ENCODE results near the gene MXD3.
"Not testable (repeated sequence)": the region's sequence is repeated elsewhere in the genome, so short reads cannot be mapped to it uniquely, and the experiment has no call there.

The MXD3 gene

DNA sequence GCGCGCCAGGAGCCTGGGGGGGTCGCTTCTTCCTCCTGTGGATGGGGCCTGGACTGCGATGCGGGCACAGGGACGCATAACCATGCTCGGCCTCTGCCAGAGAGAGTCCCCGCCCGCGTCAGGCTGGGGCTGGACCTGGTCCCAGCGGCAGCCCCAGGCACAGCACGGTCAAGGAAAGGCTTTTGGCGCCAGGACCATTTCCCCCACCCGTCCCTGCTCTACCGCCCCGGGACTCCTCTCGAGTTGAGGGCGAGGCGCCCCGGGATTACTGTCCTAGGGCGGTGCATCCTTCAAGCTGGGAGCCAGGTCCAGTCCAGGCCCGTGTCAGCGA, 341 bp downstream of the MXD3 start:
- peak overlapping the region; percentile 92 for H3K9ac ChIP-seq (ENCODE audit: insufficient read length)
- DNase-seq (ENCODE audit: low read depth, low spot score) = no peak
- TF ChIP-seq POLR2AphosphoS5 (IDR thresholded peaks at IDR 0.05; ENCODE audit: borderline replicate concordance, low read depth, low read length) (no peak), FOXP2 (optimal IDR thresholded peaks at IDR 0.05; ENCODE audit: control extremely low read depth, extremely low read length, insufficient read depth) (no peak)
- H3K4me3 ChIP-seq = peak overlapping the region; percentile 94
- no peaks in the 10 kb centered on the region for H3K9me3 ChIP-seq (ENCODE audit: low read depth, low read length)
- H3K27ac ChIP-seq = no peak overlapping the region
- H3K36me3 ChIP-seq (ENCODE audit: insufficient read depth, low read length) = peaks cover 8% of the 10 kb centered on the region

DNA sequence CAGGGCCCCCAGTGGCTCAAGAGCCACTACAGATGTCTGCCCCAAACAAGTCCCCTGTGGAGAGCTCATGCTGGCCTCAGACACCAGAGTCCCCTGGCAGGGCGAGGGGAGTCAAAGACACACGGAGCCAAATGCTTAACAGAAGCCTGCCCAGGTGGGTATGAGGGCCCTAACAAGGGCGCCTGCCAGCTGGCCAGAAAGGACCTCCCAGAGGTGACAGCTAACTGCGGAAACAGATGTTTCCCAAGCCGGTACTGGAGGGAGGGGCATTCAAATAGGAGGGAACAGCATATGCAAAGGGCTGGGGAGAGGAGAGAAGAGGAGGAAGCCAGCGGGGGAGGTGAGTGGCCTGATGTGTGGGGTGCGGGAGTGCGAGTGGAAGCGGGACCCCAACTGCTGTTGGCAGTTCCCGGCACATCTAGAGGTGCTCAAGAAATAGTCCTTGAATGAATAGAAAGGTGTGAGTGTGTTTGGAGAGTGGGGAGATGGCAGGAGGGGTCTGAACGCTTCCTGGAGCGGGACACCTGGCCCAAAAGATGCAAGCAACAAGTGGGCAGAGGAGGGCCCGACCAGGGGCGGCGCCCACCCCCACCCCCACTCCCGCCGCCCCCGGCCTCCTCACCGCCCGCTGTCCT, 824 bp downstream of the MXD3 start:
- peaks cover 13% of the 10 kb centered on the region for H3K36me3 ChIP-seq (ENCODE audit: insufficient read depth, low read length)
- peak overlapping the region; percentile 94 for H3K4me3 ChIP-seq
- no peak for DNase-seq (ENCODE audit: low read depth, low spot score)
- peak overlapping the region; percentile 92 for H3K9ac ChIP-seq (ENCODE audit: insufficient read length)
- no peaks in the 10 kb centered on the region for H3K9me3 ChIP-seq (ENCODE audit: low read depth, low read length)
- no peak for TF ChIP-seq EZH2 (IDR thresholded peaks at IDR 0.05)
- no peak for TF ChIP-seq FOXP2 (optimal IDR thresholded peaks at IDR 0.05; ENCODE audit: control extremely low read depth, extremely low read length, insufficient read depth)
- TF ChIP-seq POLR2AphosphoS5 (IDR thresholded peaks at IDR 0.05; ENCODE audit: borderline replicate concordance, low read depth, low read length) = no peak
- H3K27ac ChIP-seq = no peak overlapping the region

DNA sequence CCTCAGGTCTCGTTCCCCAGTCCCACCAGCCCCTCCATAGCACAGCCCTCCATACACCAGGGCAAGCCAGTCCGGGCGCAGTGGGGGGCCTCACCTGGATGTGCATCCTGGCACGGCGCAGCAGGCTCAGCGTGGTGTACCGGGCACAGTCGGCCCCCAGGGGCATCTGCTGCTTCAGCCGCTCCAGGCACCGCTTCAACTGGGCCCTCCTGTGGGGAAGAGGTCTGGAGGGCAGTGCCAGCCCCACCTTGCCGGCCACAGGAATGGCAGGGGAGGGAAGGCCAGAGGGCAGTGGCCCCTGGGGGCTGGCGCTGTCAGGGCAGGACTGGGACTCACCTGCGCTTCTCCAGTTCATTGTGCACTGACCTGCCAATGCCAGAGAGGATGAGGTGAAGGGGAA, 1.4 kb downstream of the MXD3 start:
- Histone ChIP-seq H3K9ac (ENCODE audit: insufficient read length) (peak overlapping the region; percentile 48), H3K36me3 (ENCODE audit: insufficient read depth, low read length) (peaks cover 18% of the 10 kb centered on the region), H3K9me3 (ENCODE audit: low read depth, low read length) (no peaks in the 10 kb centered on the region), H3K4me3 (peak overlapping the region; percentile 94), H3K27ac (no peak overlapping the region)
- DNase-seq (ENCODE audit: low read depth, low spot score) = no peak
- TF ChIP-seq FOXP2 (optimal IDR thresholded peaks at IDR 0.05; ENCODE audit: control extremely low read depth, extremely low read length, insufficient read depth) (no peak), POLR2AphosphoS5 (IDR thresholded peaks at IDR 0.05; ENCODE audit: borderline replicate concordance, low read depth, low read length) (no peak)

DNA sequence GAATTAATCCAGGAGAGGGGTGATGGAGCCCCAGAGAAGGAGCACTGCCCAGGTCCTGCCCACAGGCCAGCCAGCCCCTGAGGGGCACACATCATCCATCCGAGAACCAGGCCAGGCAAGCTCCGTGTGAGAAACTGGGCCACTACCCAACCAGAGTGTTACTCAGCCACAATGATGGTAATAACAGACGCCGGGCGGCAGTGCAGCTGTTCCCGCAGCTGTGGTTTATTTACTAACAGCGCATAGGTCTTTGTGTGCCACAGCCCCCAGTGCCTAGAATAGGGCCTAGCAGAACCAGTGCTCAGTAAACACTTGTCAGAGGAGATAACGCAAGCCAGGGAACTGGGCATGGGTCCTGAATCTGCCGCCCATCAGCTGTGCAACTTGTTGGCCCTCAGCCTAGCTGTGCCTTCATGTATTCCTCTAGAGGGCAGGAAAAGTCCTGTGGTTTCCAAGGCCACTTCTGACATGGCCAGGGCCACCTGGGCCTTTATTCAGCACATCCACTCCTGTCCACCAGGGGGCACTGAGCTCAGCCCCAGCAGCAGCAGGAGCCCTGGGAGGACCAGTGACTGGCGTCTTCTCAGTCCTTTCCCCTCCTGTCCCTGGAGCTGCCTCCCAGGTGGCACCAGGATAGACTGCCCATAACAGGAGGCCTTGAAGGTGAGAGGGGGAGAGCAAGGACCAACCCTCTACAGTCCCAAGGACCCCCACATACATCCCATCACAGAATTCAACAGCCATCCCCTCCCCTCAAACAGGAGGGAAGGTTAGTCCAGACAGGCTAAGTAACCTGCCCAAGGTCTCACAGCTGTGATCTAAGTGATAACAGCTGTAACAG, 2.1 kb downstream of the MXD3 start:
- Histone ChIP-seq H3K4me3 (no peak overlapping the region), H3K27ac (no peak overlapping the region), H3K9me3 (ENCODE audit: low read depth, low read length) (no peaks in the 10 kb centered on the region), H3K36me3 (ENCODE audit: insufficient read depth, low read length) (peaks cover 20% of the 10 kb centered on the region), H3K9ac (ENCODE audit: insufficient read length) (no peak overlapping the region)
- no peak for DNase-seq (ENCODE audit: low read depth, low spot score)
- TF ChIP-seq FOXP2 (optimal IDR thresholded peaks at IDR 0.05; ENCODE audit: control extremely low read depth, extremely low read length, insufficient read depth) = no peak
- no peak for TF ChIP-seq EZH2 (IDR thresholded peaks at IDR 0.05)
- no peak for TF ChIP-seq POLR2AphosphoS5 (IDR thresholded peaks at IDR 0.05; ENCODE audit: borderline replicate concordance, low read depth, low read length)

DNA sequence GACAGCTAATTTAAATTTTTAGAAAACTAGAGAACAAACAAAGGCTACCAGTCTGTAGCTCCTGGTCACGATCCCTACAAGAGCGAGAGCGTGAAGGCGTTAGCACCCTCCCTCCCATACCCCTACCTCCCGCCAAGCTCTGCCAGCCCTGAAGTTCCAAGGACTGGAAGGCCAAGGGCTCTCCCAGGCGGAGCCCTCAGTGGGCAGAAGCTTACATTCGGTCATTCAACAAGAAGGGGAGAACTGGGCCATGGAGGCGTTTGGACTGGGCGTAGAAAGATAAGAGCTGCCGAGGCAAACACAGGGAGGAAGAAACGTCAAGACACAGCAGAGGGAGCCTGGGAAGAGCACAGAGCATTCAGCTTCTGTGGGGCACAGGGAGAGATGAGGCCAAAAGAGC, 3.0 kb downstream of the MXD3 start:
- H3K36me3 ChIP-seq (ENCODE audit: insufficient read depth, low read length) = peaks cover 20% of the 10 kb centered on the region
- no peak for DNase-seq (ENCODE audit: low read depth, low spot score)
- H3K9me3 ChIP-seq (ENCODE audit: low read depth, low read length) = no peaks in the 10 kb centered on the region
- H3K4me3 ChIP-seq = no peak overlapping the region
- TF ChIP-seq EZH2 (IDR thresholded peaks at IDR 0.05) = no peak
- no peak for TF ChIP-seq FOXP2 (optimal IDR thresholded peaks at IDR 0.05; ENCODE audit: control extremely low read depth, extremely low read length, insufficient read depth)
- TF ChIP-seq POLR2AphosphoS5 (IDR thresholded peaks at IDR 0.05; ENCODE audit: borderline replicate concordance, low read depth, low read length) = no peak
- H3K27ac ChIP-seq = no peak overlapping the region
- no peak overlapping the region for H3K9ac ChIP-seq (ENCODE audit: insufficient read length)

DNA sequence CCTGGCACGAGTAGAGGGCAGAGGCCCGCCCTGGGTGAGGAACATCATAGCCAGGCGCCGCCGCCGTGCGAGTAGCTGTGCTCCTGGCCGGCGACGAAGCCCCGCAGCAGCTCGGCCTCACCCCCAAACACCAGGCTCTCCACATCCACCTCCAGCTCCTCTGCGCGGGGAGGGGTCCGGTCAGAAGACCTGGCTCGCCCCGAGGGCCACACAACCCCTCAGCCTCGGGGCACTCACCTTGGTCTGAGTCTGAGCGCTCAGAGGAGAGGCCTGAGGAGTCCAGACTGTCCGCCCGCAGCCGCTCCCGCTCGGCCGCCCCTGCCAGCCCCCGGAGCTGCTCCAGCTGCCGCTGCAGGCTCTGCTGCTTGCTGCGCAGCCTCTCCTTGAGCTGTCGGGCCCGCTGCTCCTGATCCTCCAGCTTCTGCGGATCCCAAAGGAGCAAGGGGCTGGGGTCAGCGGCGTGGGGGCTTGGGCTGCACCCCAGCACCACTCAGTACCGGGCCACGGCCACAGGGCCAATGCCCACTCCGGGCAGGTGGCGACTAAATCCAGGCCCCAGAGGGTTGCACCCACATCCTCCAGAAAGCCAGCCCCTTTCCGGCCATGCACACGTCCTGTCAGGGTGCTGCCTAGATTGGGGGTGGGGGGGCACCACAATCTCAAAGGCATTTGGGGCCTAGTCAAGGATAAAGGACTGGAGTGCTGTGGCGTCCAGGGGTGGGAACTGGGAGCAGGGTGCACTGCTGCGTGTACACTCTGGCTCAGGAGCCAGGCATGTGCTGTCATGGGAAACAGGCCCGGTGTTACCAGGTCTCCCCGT, 3.9 kb downstream of the MXD3 start:
- Histone ChIP-seq H3K9ac (ENCODE audit: insufficient read length) (no peak overlapping the region), H3K27ac (no peak overlapping the region), H3K9me3 (ENCODE audit: low read depth, low read length) (no peaks in the 10 kb centered on the region), H3K4me3 (no peak overlapping the region), H3K36me3 (ENCODE audit: insufficient read depth, low read length) (peaks cover 20% of the 10 kb centered on the region)
- no peak for DNase-seq (ENCODE audit: low read depth, low spot score)
- TF ChIP-seq POLR2AphosphoS5 (IDR thresholded peaks at IDR 0.05; ENCODE audit: borderline replicate concordance, low read depth, low read length) (no peak), EZH2 (IDR thresholded peaks at IDR 0.05) (no peak), FOXP2 (optimal IDR thresholded peaks at IDR 0.05; ENCODE audit: control extremely low read depth, extremely low read length, insufficient read depth) (no peak)

DNA sequence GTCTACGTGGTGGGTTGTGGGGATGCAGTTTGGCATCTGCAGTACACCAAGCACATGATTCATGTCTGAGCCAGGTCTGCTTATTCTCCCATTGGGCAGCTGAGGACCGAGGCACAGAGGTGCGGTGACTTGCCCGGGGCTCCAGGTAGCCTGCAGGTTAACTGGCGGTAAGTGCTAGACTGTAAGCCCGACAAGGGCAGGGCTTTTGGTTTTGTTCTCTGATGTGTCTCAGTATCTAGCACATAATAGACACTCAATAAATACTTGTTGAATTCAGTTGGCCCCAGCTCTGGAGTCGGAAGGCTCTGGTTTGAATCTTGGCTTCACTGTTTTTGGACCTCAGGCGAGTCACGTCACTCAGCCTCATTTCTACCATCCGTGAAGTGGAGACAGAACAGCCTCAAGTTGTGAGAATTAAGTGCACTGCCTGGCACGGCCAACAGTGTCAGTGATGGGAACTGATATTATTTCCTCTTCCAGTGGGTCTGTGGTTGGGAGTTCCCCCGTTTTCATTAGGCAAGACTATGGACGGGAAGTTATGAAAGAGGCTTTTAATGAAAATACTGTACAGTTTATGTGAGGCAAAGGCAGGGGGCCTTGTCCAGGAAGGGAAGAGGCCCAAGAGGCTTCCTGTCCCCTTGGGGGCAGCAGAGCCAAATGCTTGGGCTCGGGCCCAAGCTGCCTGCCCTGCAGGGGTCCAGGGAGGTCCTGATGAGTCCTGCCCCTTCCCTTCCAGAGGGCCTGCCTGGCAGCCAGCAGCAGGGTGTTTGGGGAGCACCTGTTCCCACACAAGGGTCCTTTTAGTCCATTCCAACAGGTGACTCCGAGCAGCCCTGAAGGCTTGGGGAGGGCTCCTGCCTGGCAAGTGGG, 4.8 kb downstream of the MXD3 start:
- no peaks in the 10 kb centered on the region for H3K9me3 ChIP-seq (ENCODE audit: low read depth, low read length)
- peaks cover 20% of the 10 kb centered on the region for H3K36me3 ChIP-seq (ENCODE audit: insufficient read depth, low read length)
- no peak overlapping the region for H3K27ac ChIP-seq
- no peak for TF ChIP-seq EZH2 (IDR thresholded peaks at IDR 0.05)
- no peak for TF ChIP-seq FOXP2 (optimal IDR thresholded peaks at IDR 0.05; ENCODE audit: control extremely low read depth, extremely low read length, insufficient read depth)
- no peak; the same call in none of the 2 replicates for TF ChIP-seq POLR2AphosphoS5 (IDR thresholded peaks at IDR 0.05; ENCODE audit: borderline replicate concordance, low read depth, low read length)
- H3K4me3 ChIP-seq = no peak overlapping the region
- H3K9ac ChIP-seq (ENCODE audit: insufficient read length) = no peak overlapping the region
- no peak for DNase-seq (ENCODE audit: low read depth, low spot score)

DNA sequence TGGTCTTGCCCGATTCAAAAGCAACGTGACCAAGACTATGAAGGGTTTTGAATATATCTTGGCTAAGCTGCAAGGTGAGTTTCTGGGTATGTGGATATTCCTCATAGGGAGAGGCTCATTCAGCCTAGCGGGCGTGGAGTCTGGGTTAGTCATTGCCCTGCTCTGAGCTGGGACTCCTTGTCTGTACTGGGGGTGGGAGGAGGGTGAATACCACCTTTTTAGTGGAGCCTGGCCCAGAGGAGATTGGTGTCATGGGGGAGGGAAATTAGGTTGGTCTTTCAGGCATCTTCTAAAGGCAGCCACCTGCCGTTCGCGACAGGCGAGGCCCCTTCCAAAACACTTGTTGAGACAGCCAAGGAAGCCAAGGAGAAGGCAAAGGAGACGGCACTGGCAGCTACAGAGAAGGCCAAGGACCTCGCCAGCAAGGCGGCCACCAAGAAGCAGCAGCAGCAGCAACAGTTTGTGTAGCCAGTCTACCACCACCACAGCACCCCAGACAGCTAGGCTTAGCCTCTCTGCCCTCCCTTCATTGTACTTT, 5.5 kb downstream of the MXD3 start:
- not testable (repeated sequence) for H3K9me3 ChIP-seq (ENCODE audit: low read depth, low read length); H3K9ac ChIP-seq (ENCODE audit: insufficient read length); H3K27ac ChIP-seq; H3K4me3 ChIP-seq; DNase-seq (ENCODE audit: low read depth, low spot score)
- H3K36me3 ChIP-seq (ENCODE audit: insufficient read depth, low read length) = peaks cover 20% of the 10 kb centered on the region
